Lower lobe of right lung (tissue), 2 donors: ENCODE measurements around the gene NOD2. TPM values are rescaled to one million over a fixed set of nuclear protein-coding genes. Genes with fewer than 3 reads are reported as not detected.

Source experiments
- ATAC-seq, 2 donors: fragments of 200-7000 bp; cut with Tn5 transposase; one replicate each; pipeline ENCODE4 v1.9.1; 2020 to 2022; ENCODE audit warnings: mild to moderate bottlenecking in 2 of 2, moderate library complexity in 2 of 2
- DNase-seq: peaks from one replicate; pipeline ENCODE4 v3.0.0-alpha.2; 2020
- H3K27ac ChIP-seq: fragments of 200-600 bp; one replicate; pipeline ENCODE4 v1.8.0; 2022
- H3K27me3 ChIP-seq: fragments of 200-600 bp; one replicate; pipeline ENCODE4 v1.8.0; 2022; ENCODE audit warnings: low read depth
- H3K36me3 ChIP-seq: fragments of 200-600 bp; one replicate; pipeline ENCODE4 v1.8.0; 2022; ENCODE audit warnings: mild to moderate bottlenecking
- H3K4me1 ChIP-seq: fragments of 200-600 bp; one replicate; pipeline ENCODE4 v1.8.0; 2022
- H3K4me3 ChIP-seq: fragments of 200-600 bp; one replicate; pipeline ENCODE4 v1.8.0; 2022; ENCODE audit warnings: mild to moderate bottlenecking
- H3K9me3 ChIP-seq: fragments of 200-600 bp; one replicate; pipeline ENCODE4 v1.8.0; 2022
- CTCF ChIP-seq: fragments of 200-600 bp; IDR thresholded peaks from one replicate; pipeline ENCODE4 v1.8.0; 2022; ENCODE audit warnings: antibody characterized with exemption, mild to moderate bottlenecking
- intact Hi-C: fragments of 100-400 bp; cut with DNase I; formaldehyde crosslinking; loops from one replicate; pipeline ENCODE4 v1.11.0; 2022
- total RNA-seq: library from RNA; stranded (reverse); fragmentation: NEBNext Ultra II Directional; extraction: Animal tissue kit (Norgen Biotek cat#: 25700); gene quantifications from one replicate; pipeline ENCODE4 v1.2.1, GENCODE V29; 2021
- donor health status: DM: no; HTN: yes; CAD: no; lungs with severe emphysema.

NOD2 gene
- total RNA-seq, 1 donor from 2014 or later, result 13.2 TPM

DNA sequence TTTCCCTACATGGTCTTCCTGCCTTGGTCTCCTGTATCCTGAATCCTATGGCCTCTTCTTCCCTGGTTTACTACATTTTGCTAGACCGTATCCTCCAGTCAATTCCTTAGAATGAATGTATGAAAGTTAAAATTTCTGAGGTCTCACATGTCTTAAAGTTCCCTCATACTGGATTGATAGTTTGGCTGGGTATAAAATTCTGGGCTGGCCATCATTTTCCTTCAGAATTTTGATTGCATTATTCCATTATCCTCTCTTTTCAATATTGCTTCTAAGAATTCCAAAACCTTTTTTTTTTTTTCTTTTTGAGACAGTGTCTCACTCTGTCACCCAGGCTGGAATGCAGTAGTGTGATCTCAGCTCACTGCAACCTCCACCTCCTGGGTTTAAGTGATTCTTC, 10.8 kb downstream of the NOD2 start:
- no peak overlapping the region for H3K27ac ChIP-seq
- H3K4me3 ChIP-seq, result no peak overlapping the region
- DNase-seq (no peak), ATAC-seq (no peak)
- TF ChIP-seq CTCF, result no peak
- intact Hi-C loops, result no loop called here
- peaks cover 18% of the 10 kb centered on the region for H3K9me3 ChIP-seq
- H3K36me3 ChIP-seq, result no peaks in the 10 kb centered on the region
- no peaks in the 10 kb centered on the region for H3K27me3 ChIP-seq
- H3K4me1 ChIP-seq, result peaks cover 24% of the 10 kb centered on the region

GRCh38 chr16:50705436-50706110, 12.2 kb downstream of the NOD2 start:
- Histone ChIP-seq H3K9me3 (peaks cover 18% of the 10 kb centered on the region), H3K27me3 (no peaks in the 10 kb centered on the region), H3K4me1 (peaks cover 23% of the 10 kb centered on the region), H3K27ac (no peak overlapping the region), H3K36me3 (no peaks in the 10 kb centered on the region), H3K4me3 (no peak overlapping the region)
- no peak for TF ChIP-seq CTCF
- ATAC-seq, result no peak
- no peak for DNase-seq
- intact Hi-C loops, result no loop called here

- H3K4me3 ChIP-seq, result no peak overlapping the region
- H3K4me1 ChIP-seq, result peaks cover 23% of the 10 kb centered on the region
- ATAC-seq (no peak), DNase-seq (no peak)
- no peak for TF ChIP-seq CTCF
- no peak overlapping the region for H3K27ac ChIP-seq
- peaks cover 18% of the 10 kb centered on the region for H3K9me3 ChIP-seq
- H3K36me3 ChIP-seq, result peaks cover 3% of the 10 kb centered on the region
- H3K27me3 ChIP-seq, result no peaks in the 10 kb centered on the region
- intact Hi-C loops, result no loop called here
Measured at GRCh38 chr16:50706250-50706649, 12.8 kb downstream of the NOD2 start.

- ATAC-seq, result peak in 1 of 2 donors; percentile 46
- peaks cover 10% of the 10 kb centered on the region for H3K36me3 ChIP-seq
- H3K4me1 ChIP-seq, result peaks cover 40% of the 10 kb centered on the region
- peak overlapping the region; percentile 1 for H3K27ac ChIP-seq
- peak; percentile 60 for DNase-seq
- TF ChIP-seq CTCF, result no peak
- H3K9me3 ChIP-seq, result peaks cover 16% of the 10 kb centered on the region
- intact Hi-C loops, result no loop called here
- no peaks in the 10 kb centered on the region for H3K27me3 ChIP-seq
- H3K4me3 ChIP-seq, result no peak overlapping the region
Measured at GRCh38 chr16:50708373-50709060, 15.1 kb downstream of the NOD2 start.

DNA sequence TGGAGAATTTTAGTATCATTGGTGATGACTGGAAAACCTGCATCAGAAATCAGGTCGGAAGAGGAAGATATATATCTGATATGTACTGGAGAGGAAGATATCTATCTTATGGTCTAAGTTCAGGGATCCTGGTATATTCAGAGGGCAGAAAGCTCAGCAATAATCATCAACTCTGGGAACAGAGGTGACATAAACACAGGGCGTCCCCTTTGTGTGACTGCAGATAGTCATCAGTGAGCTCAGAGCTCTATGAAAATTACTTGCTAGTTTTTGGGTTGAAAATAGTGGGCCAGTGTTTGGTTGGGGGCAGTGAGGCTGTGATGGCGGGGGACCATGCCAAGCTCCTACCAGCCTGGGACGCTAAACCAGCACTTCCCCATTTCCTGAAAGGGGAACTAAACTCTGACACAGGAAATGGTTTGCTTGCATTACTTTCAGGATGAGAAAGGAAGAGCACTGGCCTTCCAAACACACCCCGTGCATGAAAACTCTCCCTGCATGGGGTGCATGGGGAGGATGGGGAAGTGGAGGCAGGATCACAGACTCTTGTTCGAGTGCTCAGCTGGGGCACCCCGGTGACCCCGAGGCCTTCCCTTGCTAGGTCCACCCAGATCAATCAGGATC, 15.8 kb downstream of the NOD2 start:
- ATAC-seq (peak; percentile 66 to 69), DNase-seq (no peak)
- Histone ChIP-seq H3K27ac (peak overlapping the region; percentile 1), H3K4me1 (peaks cover 40% of the 10 kb centered on the region), H3K27me3 (no peaks in the 10 kb centered on the region), H3K36me3 (peaks cover 10% of the 10 kb centered on the region), H3K9me3 (peaks cover 9% of the 10 kb centered on the region), H3K4me3 (no peak overlapping the region)
- TF ChIP-seq CTCF, result no peak
- intact Hi-C loops, result no loop called here
